Measurements from ENCODE around the gene VTCN1. TPM values are rescaled to one million over a fixed set of nuclear protein-coding genes. Genes with fewer than 3 reads are reported as not detected.
A peak's percentile ranks its signal among the peaks of the same experiment; 100 is the strongest.
"Not testable (repeated sequence)": the region's sequence is repeated elsewhere in the genome, so short reads cannot be mapped to it uniquely, and the experiment has no call there.

Gene VTCN1
- total and polyA plus RNA-seq, 7 experiments from 2014 or later = not detected

DNA sequence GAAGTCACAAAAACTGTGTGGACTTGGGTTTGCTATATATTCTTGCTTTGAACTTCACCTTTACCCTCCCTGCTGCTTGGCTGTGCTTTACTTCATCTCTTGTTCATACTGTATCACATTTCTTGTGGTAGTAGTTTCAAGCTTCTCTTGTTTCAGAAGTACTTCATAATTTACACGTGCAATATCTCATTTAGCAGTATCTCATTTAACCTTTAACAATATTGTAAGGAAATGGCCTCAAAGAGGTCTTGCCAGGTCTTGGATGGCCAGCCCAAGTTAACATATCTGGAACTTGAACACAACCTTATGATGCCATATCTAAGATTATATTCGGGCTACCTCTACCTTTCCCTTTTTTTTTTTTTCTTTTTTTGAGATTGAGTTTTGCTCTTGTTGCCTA is 87.5 kb downstream of the VTCN1 start:
- H3K4me1 Mint-ChIP-seq = peaks cover 0 to 13% (median 4%) of the 10 kb centered on the region in 7 donors
- H3K9me3 ChIP-seq (ENCODE audit: control insufficient read depth in 2 of 3, low read length in 3 of 3) = no peaks in the 10 kb centered on the region
- H3K4me3 ChIP-seq (ENCODE audit: low read length) = no peak overlapping the region
- POLR2A ChIA-PET = no interaction called here
- peak overlapping the region in 9 of 10 donors; percentile 3 to 86 (median 53) for H3K4me3 Mint-ChIP-seq
- peaks cover 0 to 5% (median 0%) of the 10 kb centered on the region in 3 experiments for H3K36me3 ChIP-seq (ENCODE audit: control insufficient read depth in 2 of 3, insufficient read depth in 3 of 3, low read length in 3 of 3)
- intact Hi-C loops (cut with micrococcal nuclease) = loop anchor here (2.0 to 10.0 kb wide), 8 partner anchors 138 to 774 kb away; partner anchors contain the start of genes TENT5C (in 2 of the 2) and MAN1A2 (in 1 of the 2)
- no peak overlapping the region for H3K27ac ChIP-seq (ENCODE audit: low read depth, low read length)
- DNase-seq = no peak
- H3K27me3 ChIP-seq (ENCODE audit: control insufficient read depth in 2 of 2, insufficient read depth in 2 of 2, low read length in 2 of 2) = no peaks in the 10 kb centered on the region
- CTCF ChIA-PET = interaction anchor here (1.4 kb wide), 2 partner anchors 13 to 246 kb away, joined by 3 to 4 read pairs; no protein-coding TSS in a partner anchor
- H3K36me3 Mint-ChIP-seq = no peaks in the 10 kb centered on the region
- H3K27ac Mint-ChIP-seq = no peak overlapping the region
- peaks cover 2 to 29% (median 9%) of the 10 kb centered on the region in 5 donors for H3K27me3 Mint-ChIP-seq
- no peak for ATAC-seq
- peaks cover 0 to 4% of the 10 kb centered on the region in 2 donors for H3K4me1 ChIP-seq (ENCODE audit: control insufficient read depth in 2 of 2, insufficient read depth in 2 of 2, low read length in 2 of 2)
- H3K9me3 Mint-ChIP-seq = no peaks in the 10 kb centered on the region

DNA sequence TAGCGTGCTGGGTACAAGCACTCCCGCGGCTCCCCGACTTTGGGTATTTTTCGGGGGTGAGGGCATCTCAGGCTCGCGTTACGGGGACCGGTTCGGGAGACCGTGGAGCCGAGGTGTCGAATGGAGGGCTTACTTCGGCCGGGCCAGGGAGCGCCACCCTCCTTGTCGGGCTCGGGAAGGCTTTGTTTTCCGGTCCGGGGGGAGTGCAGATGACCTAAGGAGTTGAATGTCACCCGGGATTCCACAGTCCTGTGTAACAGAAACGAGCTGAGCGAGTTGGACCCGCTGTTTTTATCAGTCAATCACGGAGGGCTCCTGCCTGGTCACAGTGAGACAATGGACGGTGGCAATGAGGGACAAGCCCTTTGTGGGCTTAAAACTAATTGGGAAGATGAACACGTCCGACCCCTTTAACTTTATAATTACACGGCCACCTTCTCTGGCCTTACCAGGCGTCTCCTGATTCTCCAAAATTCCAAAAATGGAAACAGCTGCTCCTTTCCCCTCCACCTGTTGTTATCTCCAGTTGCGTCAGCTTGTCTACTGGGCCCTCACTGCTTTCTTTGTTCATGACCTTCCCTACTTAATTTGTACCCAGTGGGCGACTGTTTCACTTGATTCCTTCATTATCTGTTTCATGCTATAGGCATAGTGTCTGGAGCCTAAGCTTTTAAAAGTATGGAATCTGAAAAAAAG is 88.2 kb downstream of the VTCN1 start:
- Histone ChIP-seq H3K9me3 (ENCODE audit: control insufficient read depth in 2 of 3, low read length in 3 of 3) (no peaks in the 10 kb centered on the region), H3K4me3 (ENCODE audit: low read length) (peak overlapping the region; percentile 97), H3K36me3 (ENCODE audit: control insufficient read depth in 2 of 3, insufficient read depth in 3 of 3, low read length in 3 of 3) (peaks cover 0 to 5% (median 0%) of the 10 kb centered on the region in 3 experiments), H3K27ac (ENCODE audit: low read depth, low read length) (no peak overlapping the region), H3K4me1 (ENCODE audit: control insufficient read depth in 2 of 2, insufficient read depth in 2 of 2, low read length in 2 of 2) (peaks cover 0 to 4% of the 10 kb centered on the region in 2 donors), H3K27me3 (ENCODE audit: control insufficient read depth in 2 of 2, insufficient read depth in 2 of 2, low read length in 2 of 2) (no peaks in the 10 kb centered on the region)
- POLR2A ChIA-PET = no interaction called here
- intact Hi-C loops (cut with micrococcal nuclease) = loop anchor here (1.0 to 10.0 kb wide), 9 partner anchors 138 to 775 kb away; partner anchors contain the start of genes TENT5C (in 2 of the 2) and MAN1A2 (in 1 of the 2)
- no peak for ATAC-seq
- CTCF ChIA-PET = interaction anchor here (0.7 to 1.4 kb wide), 4 partner anchors 13 to 983 kb away, joined by 3 to 4 read pairs (median 3); no protein-coding TSS in a partner anchor
- no peaks in the 10 kb centered on the region for H3K9me3 Mint-ChIP-seq
- peaks cover 0 to 13% (median 4%) of the 10 kb centered on the region in 7 donors for H3K4me1 Mint-ChIP-seq
- peak overlapping the region; percentile 83 to 90 (median 87) for H3K4me3 Mint-ChIP-seq
- H3K27me3 Mint-ChIP-seq = peaks cover 5 to 23% (median 9%) of the 10 kb centered on the region in 5 donors
- no peaks in the 10 kb centered on the region for H3K36me3 Mint-ChIP-seq
- no peak for DNase-seq
- H3K27ac Mint-ChIP-seq = peak overlapping the region in 1 of 9 donors; percentile 56

DNA sequence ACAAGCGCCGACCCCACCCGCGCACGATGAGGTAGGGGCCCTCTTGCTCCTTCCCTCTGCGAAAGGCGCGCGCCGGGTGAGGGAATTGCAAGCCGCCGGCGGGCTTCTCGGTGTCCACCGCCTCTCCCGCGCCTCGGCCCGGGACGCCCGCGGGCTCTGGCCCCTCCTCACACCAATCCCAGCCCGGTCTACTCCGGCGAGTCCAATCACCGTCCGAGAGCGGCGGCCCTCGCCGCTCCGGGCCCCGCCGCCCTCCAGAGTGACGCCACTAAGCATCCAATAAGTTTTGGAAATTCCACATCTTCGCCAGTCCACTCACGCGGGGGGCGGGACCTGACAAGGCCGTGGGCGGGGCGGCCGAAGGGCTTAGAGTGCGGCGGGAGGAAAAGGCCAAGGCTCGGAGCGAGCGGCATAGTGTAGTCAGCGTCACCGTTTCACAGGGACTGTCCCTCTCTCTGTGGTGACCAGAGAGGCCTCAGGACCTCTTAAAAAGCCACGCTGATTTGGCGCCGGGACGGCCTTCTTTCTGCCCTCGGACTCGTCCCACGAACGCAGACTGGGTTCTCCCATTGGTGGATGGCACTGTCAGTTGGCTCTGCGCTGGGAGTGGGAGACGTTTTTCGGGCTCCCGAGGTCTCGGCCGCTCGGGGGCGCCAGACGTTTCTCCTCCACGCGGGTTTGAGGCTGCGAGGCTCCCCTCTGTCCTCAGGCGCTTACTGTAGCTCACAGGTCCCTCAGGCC is 89.0 kb downstream of the VTCN1 start, which contains the start of gene TRIM45:
Gene TRIM45, minus strand, starts transcription at position 161 of the 741 bp plus-strand sequence. CDS start 548 bp downstream, outside the sequence.
- peaks cover 0 to 4% of the 10 kb centered on the region in 2 donors for H3K4me1 ChIP-seq (ENCODE audit: control insufficient read depth in 2 of 2, insufficient read depth in 2 of 2, low read length in 2 of 2)
- H3K9me3 Mint-ChIP-seq = no peaks in the 10 kb centered on the region
- H3K9me3 ChIP-seq (ENCODE audit: control insufficient read depth in 2 of 3, low read length in 3 of 3) = no peaks in the 10 kb centered on the region
- no peaks in the 10 kb centered on the region for H3K27me3 ChIP-seq (ENCODE audit: control insufficient read depth in 2 of 2, insufficient read depth in 2 of 2, low read length in 2 of 2)
- H3K27ac ChIP-seq (ENCODE audit: low read depth, low read length) = peak within 1 kb of the TSS; percentile 61
- peak; percentile 64 to 81 (median 74) for DNase-seq
- H3K27ac Mint-ChIP-seq = peak within 1 kb of the TSS in 6 of 9 donors; percentile 4 to 81 (median 43)
- POLR2A ChIA-PET = no interaction called here
- H3K4me1 Mint-ChIP-seq = peaks cover 0 to 13% (median 4%) of the 10 kb centered on the region in 7 donors
- peak; percentile 90 for ATAC-seq
- peak within 1 kb of the TSS; percentile 97 for H3K4me3 ChIP-seq (ENCODE audit: low read length)
- H3K36me3 Mint-ChIP-seq = no peaks in the 10 kb centered on the region
- intact Hi-C loops (cut with micrococcal nuclease) = loop anchor here (1.0 to 10.0 kb wide), 11 partner anchors 61 to 776 kb away; partner anchors contain the start of genes TENT5C (in 2 of the 2), TTF2 (in 2 of the 2) and MAN1A2 (in 1 of the 2)
- peaks cover 0 to 5% (median 0%) of the 10 kb centered on the region in 3 experiments for H3K36me3 ChIP-seq (ENCODE audit: control insufficient read depth in 2 of 3, insufficient read depth in 3 of 3, low read length in 3 of 3)
- CTCF ChIA-PET = interaction anchor here (1.0 to 1.4 kb wide), 2 partner anchors 12 to 384 kb away, joined by 3 to 4 read pairs; no protein-coding TSS in a partner anchor
- peaks cover 2 to 19% (median 5%) of the 10 kb centered on the region in 5 donors for H3K27me3 Mint-ChIP-seq
- H3K4me3 Mint-ChIP-seq = peak within 1 kb of the TSS; percentile 83 to 90 (median 87)

DNA sequence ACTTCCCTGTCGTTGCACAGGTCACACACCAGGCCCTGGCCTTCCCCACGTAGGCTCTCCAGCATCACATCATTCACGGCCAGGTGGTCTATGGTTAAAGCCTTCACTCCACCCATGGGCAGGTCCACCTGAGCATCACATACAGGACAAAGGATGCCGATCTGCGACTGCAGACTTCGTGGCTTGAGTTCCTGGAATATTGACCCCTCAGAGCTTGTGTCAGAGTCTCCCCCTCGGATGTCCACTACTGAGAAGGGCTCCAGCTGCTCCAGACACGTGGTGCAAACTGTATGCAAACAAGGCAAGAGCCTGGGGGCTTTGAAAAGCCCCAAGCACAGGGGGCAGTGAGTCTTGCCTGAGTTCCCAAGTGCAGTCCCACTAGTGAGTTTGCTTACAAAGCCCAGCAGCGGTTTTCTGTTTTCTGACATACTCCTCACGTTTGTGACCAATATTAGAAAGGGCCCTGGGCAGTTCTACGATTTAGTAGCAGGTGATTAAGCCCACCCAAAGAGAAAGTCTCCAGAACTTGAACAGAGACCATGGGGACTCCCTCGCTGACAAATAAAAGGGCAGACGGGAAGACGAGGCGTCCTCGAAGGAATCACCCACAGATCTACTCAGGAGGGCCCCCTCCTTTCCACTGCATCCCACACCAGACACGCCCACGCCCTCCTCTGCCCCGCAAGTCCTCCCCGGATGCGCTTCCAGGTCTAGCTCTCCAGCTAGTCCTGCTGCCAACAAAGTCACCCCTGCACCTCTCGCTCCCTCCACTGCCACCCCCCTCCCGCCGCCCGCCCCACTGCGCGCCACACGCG is 89.7 kb downstream of the VTCN1 start:
- Mint-ChIP-seq H3K27me3 (peaks cover 0 to 17% (median 5%) of the 10 kb centered on the region in 5 donors), H3K4me1 (peaks cover 0 to 13% (median 4%) of the 10 kb centered on the region in 7 donors), H3K4me3 (peak overlapping the region; percentile 81 to 90 (median 84)), H3K27ac (peak overlapping the region in 5 of 9 donors; percentile 4 to 81 (median 34)), H3K36me3 (no peaks in the 10 kb centered on the region), H3K9me3 (no peaks in the 10 kb centered on the region)
- Histone ChIP-seq H3K4me3 (ENCODE audit: low read length) (peak overlapping the region; percentile 97), H3K36me3 (ENCODE audit: control insufficient read depth in 2 of 3, insufficient read depth in 3 of 3, low read length in 3 of 3) (peaks cover 0 to 5% (median 0%) of the 10 kb centered on the region in 3 experiments), H3K27me3 (ENCODE audit: control insufficient read depth in 2 of 2, insufficient read depth in 2 of 2, low read length in 2 of 2) (no peaks in the 10 kb centered on the region), H3K27ac (ENCODE audit: low read depth, low read length) (peak overlapping the region; percentile 61), H3K9me3 (ENCODE audit: control insufficient read depth in 2 of 3, low read length in 3 of 3) (no peaks in the 10 kb centered on the region), H3K4me1 (ENCODE audit: control insufficient read depth in 2 of 2, insufficient read depth in 2 of 2, low read length in 2 of 2) (peaks cover 0 to 4% of the 10 kb centered on the region in 2 donors)
- ATAC-seq (no peak), DNase-seq (peak in 3 of 9 donors; percentile 10 to 36 (median 23))
- CTCF ChIA-PET = no interaction called here
- intact Hi-C loops (cut with micrococcal nuclease) = loop anchor here (1.0 to 10.0 kb wide), 8 partner anchors 60 to 776 kb away; partner anchors contain the start of genes TTF2 (in 2 of the 2) and TENT5C (in 1 of the 2)
- POLR2A ChIA-PET = no interaction called here

DNA sequence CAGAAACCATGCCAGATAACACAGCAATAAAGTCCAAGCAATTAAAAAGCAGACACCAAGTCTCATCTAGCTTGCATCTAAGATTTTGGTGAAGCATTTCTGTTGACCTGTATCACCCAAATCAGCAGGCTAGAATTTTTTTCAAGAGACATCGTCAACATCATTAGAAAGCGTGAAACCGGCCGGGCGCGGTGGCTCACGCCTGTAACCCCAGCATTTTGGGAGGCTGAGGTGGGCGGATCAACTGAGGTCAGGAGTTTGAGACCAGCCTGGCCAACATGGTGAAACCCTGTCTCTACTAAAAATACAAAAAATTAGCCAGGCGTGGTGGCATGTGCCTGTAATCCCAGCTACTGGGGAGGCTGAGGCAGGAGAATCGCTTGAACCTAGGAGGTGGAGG is 91.6 kb downstream of the VTCN1 start:
- intact Hi-C loops (cut with micrococcal nuclease); H3K9me3 Mint-ChIP-seq; ATAC-seq; DNase-seq; H3K4me3 Mint-ChIP-seq; H3K4me1 ChIP-seq (ENCODE audit: control insufficient read depth in 2 of 2, insufficient read depth in 2 of 2, low read length in 2 of 2); H3K27ac Mint-ChIP-seq; H3K36me3 Mint-ChIP-seq; H3K36me3 ChIP-seq (ENCODE audit: control insufficient read depth in 2 of 3, insufficient read depth in 3 of 3, low read length in 3 of 3); H3K4me3 ChIP-seq (ENCODE audit: low read length); H3K27me3 ChIP-seq (ENCODE audit: control insufficient read depth in 2 of 2, insufficient read depth in 2 of 2, low read length in 2 of 2); H3K27ac ChIP-seq (ENCODE audit: low read depth, low read length); H3K9me3 ChIP-seq (ENCODE audit: control insufficient read depth in 2 of 3, low read length in 3 of 3): not testable (repeated sequence)
- ChIA-PET POLR2A (interaction anchor here (1.2 kb wide), 1 partner anchor 48 kb away, joined by 3 read pairs; no protein-coding TSS in a partner anchor), CTCF (interaction anchor here (0.8 kb wide), 1 partner anchor 10 kb away, joined by 3 read pairs; no protein-coding TSS in a partner anchor)
- Mint-ChIP-seq H3K4me1 (peaks cover 0 to 13% (median 4%) of the 10 kb centered on the region in 7 donors), H3K27me3 (peaks cover 0 to 17% (median 5%) of the 10 kb centered on the region in 5 donors)

All from naive thymus-derived CD4-positive, alpha-beta T cell (primary cell).